Measurements from ENCODE around the gene CNTNAP2. TPM values are rescaled to one million over a fixed set of nuclear protein-coding genes. Genes with fewer than 3 reads are reported as not detected.

Gene CNTNAP2
- total RNA-seq, 1 donor = under 0.01 TPM

DNA sequence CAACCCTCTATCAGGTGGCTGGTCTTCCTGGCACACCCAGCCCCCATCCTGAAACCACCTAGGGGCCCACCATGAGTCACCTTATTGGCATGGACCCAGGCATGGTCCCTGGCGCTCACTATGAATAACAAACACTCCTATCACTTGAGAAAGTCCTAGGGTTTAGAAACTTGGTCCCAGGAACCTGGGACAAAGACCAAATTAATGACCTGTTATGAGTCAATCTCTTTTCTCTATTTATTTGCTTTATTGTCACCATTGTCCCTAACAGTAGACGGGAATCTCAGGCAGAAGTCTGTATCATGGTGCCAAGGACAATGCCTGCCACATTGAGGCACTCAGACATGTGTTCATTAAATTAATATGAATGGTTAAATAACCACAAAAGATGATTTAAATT, 1874.3 kb downstream of the CNTNAP2 start:
- no peak for DNase-seq (ENCODE audit: low read depth)
- TF ChIP-seq, protein P1, sequence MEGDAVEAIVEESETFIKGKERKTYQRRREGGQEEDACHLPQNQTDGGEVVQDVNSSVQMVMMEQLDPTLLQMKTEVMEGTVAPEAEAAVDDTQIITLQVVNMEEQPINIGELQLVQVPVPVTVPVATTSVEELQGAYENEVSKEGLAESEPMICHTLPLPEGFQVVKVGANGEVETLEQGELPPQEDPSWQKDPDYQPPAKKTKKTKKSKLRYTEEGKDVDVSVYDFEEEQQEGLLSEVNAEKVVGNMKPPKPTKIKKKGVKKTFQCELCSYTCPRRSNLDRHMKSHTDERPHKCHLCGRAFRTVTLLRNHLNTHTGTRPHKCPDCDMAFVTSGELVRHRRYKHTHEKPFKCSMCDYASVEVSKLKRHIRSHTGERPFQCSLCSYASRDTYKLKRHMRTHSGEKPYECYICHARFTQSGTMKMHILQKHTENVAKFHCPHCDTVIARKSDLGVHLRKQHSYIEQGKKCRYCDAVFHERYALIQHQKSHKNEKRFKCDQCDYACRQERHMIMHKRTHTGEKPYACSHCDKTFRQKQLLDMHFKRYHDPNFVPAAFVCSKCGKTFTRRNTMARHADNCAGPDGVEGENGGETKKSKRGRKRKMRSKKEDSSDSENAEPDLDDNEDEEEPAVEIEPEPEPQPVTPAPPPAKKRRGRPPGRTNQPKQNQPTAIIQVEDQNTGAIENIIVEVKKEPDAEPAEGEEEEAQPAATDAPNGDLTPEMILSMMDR (IDR thresholded peaks at IDR 0.05; ENCODE audit: insufficient read depth, low read length) = no peak
- H3K4me3 ChIP-seq (ENCODE audit: low read depth, low read length) = no peak overlapping the region

DNA sequence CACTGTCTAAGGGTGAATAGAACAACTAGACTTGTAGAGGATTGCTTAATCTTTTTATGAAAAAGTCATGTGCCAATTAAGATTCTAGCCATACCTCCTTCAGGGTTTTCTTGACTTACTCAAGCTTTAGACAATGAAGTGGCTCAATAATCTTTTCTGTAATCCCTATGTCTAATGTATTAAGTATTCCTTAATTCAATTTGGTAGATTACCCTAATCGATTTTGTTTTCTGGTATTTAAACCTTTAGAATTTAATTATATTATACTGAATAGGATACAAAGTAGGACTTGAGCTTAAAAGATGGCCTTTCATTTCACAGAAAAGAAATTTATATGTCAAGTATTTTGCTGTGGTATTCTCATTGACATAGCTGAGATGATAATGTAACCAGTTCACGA, 1876.1 kb downstream of the CNTNAP2 start:
- no peak overlapping the region for H3K4me3 ChIP-seq (ENCODE audit: low read depth, low read length)
- DNase-seq (ENCODE audit: low read depth) = no peak
- TF ChIP-seq, protein P1 (IDR thresholded peaks at IDR 0.05; ENCODE audit: insufficient read depth, low read length) = no peak

DNA sequence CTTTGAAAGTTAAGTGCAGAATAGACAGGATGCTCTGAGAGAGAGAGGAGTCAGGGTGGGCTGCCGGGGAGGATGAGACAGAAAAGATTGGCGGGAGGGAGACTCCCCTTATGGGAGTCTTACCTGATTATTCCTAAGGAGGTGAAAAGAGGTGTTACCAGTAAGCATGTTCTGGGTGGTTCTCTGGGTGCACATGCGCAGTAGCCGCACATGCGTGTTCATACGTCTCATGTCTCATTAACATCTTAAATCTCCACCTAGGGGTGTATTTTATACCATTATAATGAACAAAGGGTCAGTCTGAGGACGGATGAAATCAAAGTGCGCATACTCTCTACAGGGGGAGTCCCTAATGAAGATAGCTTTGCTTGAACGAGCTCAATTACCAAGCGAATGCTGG, 1881.0 kb downstream of the CNTNAP2 start:
- no peak for DNase-seq (ENCODE audit: low read depth)
- TF ChIP-seq, protein P1 (IDR thresholded peaks at IDR 0.05; ENCODE audit: insufficient read depth, low read length) = no peak

DNA sequence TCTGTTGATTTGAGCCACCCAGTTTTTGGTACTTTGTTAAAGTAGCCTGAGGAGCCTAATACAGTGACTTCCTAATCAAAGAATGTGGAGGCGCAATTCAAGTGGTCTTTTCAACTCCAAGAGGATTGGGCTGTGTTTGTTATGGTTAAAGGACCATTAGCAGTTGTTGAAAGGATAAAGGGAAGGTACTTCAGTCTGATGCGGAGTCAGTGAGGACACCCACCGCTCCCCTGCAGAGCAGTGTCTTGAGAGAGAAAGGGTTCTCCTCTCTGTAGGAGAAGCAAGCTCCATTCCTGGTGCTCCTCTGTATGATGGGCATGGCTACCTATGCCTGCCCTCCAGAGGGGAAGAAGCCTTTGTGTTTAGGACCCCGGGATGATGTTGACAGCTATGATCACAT, 1883.4 kb downstream of the CNTNAP2 start:
- TF ChIP-seq, protein P1 (IDR thresholded peaks at IDR 0.05; ENCODE audit: insufficient read depth, low read length) = no peak
- H3K4me3 ChIP-seq (ENCODE audit: low read depth, low read length) = no peak overlapping the region
- DNase-seq (ENCODE audit: low read depth) = no peak

More for the DNA sequence above, 1881.0 kb downstream of the CNTNAP2 start:
- H3K4me3 ChIP-seq (ENCODE audit: low read depth, low read length) = no peak overlapping the region

DNA sequence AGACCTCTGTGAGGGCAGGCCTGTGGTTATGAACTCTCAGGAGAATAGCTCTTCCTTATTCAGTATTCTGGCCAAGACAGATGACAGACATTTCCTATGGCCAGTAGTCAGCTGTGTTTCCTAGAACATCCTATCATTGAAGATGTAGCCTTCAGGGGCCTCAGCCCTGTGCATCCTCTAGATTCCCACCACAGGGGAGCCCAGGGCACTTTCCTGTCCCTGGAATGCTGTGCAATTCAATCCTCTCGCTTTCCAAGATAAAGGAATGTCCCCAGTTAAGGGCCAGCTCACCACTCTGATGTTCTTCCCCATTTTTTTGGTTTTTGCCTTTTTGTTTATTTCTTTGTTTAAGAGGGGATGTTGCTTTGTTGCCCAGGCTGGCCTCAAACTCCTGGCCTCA, 1895.2 kb downstream of the CNTNAP2 start:
- H3K4me3 ChIP-seq (ENCODE audit: low read depth, low read length) = no peak overlapping the region

DNA sequence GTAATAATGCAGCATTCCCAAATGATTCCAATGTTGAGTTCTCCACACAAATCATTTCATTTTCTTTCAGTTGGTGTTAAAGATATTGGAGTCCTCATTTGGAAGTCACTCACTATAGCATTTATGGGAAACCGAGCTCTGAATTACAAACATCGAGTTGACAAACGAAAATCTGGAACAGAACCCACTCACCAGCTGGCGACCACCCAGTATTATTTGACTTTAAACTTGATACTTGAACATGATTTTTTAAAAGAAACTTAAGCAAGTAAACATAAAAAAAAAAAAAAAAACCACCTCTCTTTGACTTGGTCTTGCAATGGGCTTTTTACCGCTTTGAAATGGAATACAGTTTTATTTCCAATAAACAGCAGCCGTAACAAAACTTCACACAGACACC, 1897.4 kb downstream of the CNTNAP2 start:
- no peak overlapping the region for H3K4me3 ChIP-seq (ENCODE audit: low read depth, low read length)
- TF ChIP-seq, protein P1 (IDR thresholded peaks at IDR 0.05; ENCODE audit: insufficient read depth, low read length) = no peak
- no peak for DNase-seq (ENCODE audit: low read depth)

More for the DNA sequence above, 1895.2 kb downstream of the CNTNAP2 start:
- TF ChIP-seq, protein P1 (IDR thresholded peaks at IDR 0.05; ENCODE audit: insufficient read depth, low read length) = no peak
- DNase-seq (ENCODE audit: low read depth) = no peak

DNA sequence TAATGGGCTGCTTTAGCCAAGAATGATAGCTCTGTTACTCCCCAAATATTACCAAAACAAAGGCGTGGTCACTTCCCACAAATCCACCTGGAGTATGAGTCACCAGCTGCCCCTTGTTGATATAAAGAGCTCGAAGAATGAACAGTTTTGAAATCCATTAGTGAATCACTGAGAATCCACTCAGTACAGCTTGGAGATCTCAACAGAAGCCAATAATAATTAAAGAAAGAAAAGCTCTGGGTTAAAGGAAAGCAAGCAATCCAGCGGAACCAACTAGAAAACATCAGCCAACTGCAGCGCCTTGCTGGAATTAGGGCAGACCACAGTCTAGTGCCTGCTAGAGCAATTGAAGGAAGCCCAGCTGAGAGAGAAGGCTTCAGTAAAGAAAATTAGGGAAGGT, 1897.9 kb downstream of the CNTNAP2 start:
- no peak overlapping the region for H3K4me3 ChIP-seq (ENCODE audit: low read depth, low read length)
- no peak for DNase-seq (ENCODE audit: low read depth)
- TF ChIP-seq, protein P1 (IDR thresholded peaks at IDR 0.05; ENCODE audit: insufficient read depth, low read length) = no peak

Data from fibroblast of the aortic adventitia (primary cell).